Measurements from ENCODE around the gene COPZ1.

Gene COPZ1

GRCh38 chr12:54359762-54360351, 34.9 kb downstream of the COPZ1 start:
- DNase-seq: no peak

- no peak for DNase-seq
These were observed 36.0 kb downstream of the COPZ1 start for GRCh38 chr12:54360717-54361456.

DNA sequence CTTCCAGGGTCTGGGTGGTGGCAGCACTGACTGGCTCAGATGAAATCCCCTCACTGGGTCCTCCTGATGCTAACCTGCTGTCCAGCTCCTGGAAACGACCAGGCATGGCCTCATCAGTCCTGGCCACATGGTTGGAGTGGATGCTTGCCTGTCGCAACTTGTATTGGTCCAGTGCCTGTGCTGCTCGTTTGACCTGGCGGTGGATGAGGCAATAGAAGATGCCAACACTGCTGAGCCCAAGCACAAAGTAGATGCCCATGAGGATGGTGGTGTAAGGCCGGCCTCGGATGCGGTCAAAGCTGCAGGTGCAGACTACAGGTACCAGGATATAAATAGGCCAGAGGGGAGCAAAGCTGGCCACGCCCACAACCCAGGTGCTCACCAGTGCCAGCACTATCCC, 38.1 kb downstream of the COPZ1 start:
- DNase-seq: no peak

- DNase-seq: no peak
These were observed 38.7 kb downstream of the COPZ1 start for GRCh38 chr12:54363618-54364017.

DNA sequence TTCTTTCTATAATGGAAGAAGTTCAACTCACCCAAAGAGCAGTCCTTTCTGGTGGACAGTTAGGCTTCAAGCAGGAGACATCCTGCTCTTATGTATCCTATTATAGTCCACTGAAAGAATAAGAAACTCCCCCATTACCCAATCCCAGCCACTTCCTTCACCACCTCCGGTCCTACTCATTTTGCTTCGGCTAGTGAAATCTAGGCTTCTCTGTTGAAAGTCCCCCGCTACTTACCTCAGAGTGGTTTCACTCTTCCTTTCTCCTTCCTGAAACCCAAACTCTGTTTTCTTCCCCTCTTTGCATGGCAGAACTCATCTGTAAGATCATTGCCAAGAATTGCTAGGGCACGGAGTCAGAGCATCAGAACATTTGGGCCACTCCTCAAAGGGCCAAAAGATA, 39.5 kb downstream of the COPZ1 start, which contains the start of gene GPR84:
TSS of gene GPR84 (minus strand) at position 74 of the 400 bp plus-strand sequence. CDS start 635 bp downstream, outside the sequence.
- no peak for DNase-seq

- DNase-seq: no peak
These were observed 43.2 kb downstream of the COPZ1 start for GRCh38 chr12:54368025-54368708.

GRCh38 chr12:54368709-54369596, 44.0 kb downstream of the COPZ1 start:
- DNase-seq: no peak

- DNase-seq: no peak
These were observed 44.7 kb downstream of the COPZ1 start for GRCh38 chr12:54369597-54370131.

DNA sequence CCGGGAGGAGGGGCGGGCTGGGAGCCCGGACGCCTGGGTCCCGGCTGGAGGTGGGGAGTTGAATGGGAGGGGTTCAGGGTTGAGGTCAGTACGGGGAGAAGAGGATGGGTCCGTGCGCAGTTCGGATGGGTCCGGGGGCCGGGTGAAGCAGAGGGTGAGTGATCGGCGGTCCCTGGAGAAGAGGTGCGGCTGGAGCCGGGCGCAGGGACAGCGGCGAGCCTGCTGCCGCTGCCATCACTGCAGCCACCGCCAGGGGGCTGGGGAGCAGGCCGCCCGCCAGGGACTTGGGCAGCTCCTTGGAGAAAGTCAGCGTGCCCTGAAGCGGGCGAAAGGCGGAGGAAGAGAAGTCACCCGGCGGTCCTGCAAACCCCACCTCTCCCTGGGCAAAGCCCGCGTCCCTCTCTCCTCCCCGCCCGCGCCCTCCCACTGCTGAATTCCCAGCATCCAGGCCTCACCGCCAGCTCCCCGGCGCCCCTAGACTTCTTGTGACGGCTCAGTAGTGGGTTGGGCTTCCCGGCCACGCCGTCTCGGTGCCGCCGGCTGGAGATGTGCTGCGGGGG, 45.3 kb downstream of the COPZ1 start:
- DNase-seq: no peak

- no peak for DNase-seq
These were observed 46.6 kb downstream of the COPZ1 start for GRCh38 chr12:54371328-54372112.

- DNase-seq: no peak
These were observed 47.3 kb downstream of the COPZ1 start for GRCh38 chr12:54372113-54372806.

- no peak for DNase-seq
These were observed 49.0 kb downstream of the COPZ1 start for GRCh38 chr12:54373649-54374561.

DNA sequence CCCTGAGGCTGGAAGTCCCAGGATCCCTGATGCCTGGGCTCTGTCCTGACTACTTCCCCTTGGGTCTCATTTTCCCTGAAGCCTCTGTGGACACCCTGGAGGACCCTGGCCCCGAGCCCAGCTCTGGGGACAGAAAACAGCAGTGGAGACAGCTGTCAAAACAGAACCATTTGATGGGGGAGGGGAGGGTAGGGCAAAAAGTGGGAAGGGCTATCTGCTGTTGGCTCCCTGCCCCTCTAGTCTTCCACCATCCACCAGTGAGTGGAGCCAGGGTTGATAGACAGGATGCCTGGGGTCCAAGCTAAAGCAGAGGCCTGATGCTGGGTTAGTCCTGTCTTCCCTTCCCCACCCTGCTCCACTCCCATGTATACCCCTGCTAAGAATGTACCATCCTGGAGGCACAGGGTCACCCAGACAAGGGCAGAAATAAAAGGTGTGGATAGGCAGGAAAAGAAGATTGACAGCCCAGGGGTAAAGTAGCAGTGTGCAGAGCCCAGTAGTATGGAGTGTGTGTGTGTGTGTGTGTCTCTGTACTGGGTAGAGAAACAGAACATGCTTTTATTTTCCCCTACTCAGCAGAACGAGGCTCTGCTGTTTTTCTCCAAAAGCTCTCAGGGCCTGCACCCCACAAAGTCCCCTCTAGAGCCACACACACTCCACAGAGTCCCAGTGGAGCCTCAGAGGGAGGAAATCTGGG, 49.8 kb downstream of the COPZ1 start:
- DNase-seq: no peak

GRCh38 chr12:54375259-54375579, 50.3 kb downstream of the COPZ1 start:
- no peak for DNase-seq

GRCh38 chr12:54376596-54376995, 51.7 kb downstream of the COPZ1 start:
- no peak for DNase-seq

DNA sequence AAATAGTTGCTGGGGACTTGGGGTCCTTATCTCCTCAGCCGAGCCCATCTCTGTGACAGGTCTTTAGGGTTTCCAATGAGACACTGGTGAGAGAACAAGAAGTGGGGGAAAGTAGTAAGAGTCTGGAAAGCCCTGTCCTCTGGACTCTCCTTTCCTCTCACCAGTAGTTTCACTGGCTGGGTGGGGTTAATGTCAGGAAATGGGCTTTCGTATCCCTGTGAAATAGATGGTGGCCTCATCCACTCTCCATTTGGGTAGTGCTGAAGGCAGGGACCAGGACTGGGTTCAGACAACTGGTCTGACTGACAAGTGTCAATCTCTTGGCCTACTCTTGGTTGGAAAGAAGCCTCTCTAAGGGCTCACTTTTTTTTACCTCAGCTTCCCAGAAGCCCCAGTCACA, 52.1 kb downstream of the COPZ1 start:
- no peak for DNase-seq

GRCh38 chr12:54377797-54378515, 53.0 kb downstream of the COPZ1 start:
- no peak for DNase-seq

DNA sequence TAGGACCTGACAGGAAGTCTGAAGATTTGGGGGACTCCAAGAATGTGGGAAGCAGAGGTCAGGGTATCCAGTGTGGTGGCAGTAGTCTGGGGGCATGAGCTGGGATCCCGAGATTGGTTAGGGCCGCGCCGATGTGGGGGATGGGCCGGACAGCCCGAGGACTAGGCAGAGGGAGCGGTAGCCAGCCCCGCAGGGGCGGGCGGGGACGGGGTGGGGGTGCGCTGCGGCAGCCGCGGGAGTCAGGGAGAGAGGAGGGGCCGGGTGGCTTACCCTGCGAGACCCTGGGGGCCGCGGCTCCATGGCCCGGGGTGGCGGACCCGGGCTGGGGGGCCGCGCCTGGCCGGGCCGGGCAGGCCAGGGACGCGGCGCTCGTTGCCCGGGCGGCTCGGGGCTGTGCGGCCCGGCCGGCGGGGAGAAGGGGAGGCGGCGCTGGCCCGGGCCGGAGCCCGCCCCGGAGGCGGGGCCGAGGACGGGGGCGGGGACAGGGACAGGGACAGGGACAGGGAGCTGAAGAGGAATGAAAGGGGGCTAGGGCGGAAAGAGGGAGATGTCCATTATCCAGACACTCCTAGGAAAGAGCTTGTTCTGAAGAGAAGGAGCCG, 54.0 kb downstream of the COPZ1 start:
- DNase-seq: no peak
